GM12865 (cell line): Measurements from ENCODE around the gene TRAPPC3L.

ENCODE experiments used
- DNase-seq: peaks from one replicate; pipeline ENCODE4 v3.0.0; 2010; ENCODE audit warnings: low read depth
- H3K4me3 ChIP-seq: 2 replicates; pipeline ENCODE4 v1.5.1; 2011; ENCODE audit warnings: mild to moderate bottlenecking, low read depth, low read length, control low read depth
- TF ChIP-seq, protein P1 (sequence below): IDR thresholded peaks from 2 replicates; pipeline ENCODE4 v1.5.1; 2011; ENCODE audit warnings: low read length, control low read depth, low read depth, inconsistent platforms; ENCODE audit not compliant: insufficient read depth; ENCODE audit errors: missing control alignments

TRAPPC3L gene

DNA sequence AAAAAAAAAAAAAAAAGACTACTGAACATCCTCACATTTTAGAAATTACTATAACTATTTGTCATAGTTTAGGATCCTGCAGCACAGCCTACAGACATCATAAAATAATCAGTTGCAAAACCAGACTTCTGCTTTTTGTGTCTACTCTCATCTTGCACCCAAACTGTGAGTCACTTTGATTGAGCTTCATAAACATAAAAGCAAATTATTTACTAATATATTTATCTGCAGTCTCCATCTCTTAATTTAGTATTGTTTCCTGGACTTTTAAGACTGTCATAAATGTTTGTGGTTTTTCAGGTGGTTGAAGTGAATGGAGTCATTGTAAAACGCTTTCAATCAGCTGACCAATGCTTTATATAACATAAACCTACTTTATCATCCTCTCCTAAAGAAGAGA lies 99.1 kb downstream of the TRAPPC3L start:
- TF ChIP-seq, protein P1, sequence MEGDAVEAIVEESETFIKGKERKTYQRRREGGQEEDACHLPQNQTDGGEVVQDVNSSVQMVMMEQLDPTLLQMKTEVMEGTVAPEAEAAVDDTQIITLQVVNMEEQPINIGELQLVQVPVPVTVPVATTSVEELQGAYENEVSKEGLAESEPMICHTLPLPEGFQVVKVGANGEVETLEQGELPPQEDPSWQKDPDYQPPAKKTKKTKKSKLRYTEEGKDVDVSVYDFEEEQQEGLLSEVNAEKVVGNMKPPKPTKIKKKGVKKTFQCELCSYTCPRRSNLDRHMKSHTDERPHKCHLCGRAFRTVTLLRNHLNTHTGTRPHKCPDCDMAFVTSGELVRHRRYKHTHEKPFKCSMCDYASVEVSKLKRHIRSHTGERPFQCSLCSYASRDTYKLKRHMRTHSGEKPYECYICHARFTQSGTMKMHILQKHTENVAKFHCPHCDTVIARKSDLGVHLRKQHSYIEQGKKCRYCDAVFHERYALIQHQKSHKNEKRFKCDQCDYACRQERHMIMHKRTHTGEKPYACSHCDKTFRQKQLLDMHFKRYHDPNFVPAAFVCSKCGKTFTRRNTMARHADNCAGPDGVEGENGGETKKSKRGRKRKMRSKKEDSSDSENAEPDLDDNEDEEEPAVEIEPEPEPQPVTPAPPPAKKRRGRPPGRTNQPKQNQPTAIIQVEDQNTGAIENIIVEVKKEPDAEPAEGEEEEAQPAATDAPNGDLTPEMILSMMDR = no peak
- DNase-seq = no peak
- H3K4me3 ChIP-seq = no peak overlapping the region

DNA sequence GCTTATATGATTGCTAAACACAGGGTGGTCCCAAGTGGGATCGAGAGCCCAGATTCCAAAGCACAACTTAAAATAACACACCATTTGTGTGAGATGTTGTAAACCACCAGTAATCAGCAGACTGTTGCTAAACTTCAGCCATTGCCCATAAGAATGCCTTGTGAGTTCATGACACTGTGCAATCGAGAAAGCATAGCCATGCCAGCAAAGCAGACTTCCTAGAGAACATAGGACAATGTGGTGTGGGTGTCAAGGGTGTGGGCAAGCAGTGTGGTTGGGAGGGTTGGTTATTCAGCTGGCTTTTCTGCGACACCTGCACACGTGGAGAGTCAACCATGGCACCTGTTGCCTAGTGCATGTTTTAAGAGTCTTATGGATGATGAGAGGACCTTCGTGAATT lies 100.4 kb downstream of the TRAPPC3L start:
- TF ChIP-seq, protein P1 = no peak
- no peak for DNase-seq
- no peak overlapping the region for H3K4me3 ChIP-seq
